Measurements from ENCODE around the gene LZTFL1. TPM values are rescaled to one million over a fixed set of nuclear protein-coding genes. Genes with fewer than 3 reads are reported as not detected.

LZTFL1 gene
- total RNA-seq, 2 experiments from 2014 or later = 4.7 TPM

DNA sequence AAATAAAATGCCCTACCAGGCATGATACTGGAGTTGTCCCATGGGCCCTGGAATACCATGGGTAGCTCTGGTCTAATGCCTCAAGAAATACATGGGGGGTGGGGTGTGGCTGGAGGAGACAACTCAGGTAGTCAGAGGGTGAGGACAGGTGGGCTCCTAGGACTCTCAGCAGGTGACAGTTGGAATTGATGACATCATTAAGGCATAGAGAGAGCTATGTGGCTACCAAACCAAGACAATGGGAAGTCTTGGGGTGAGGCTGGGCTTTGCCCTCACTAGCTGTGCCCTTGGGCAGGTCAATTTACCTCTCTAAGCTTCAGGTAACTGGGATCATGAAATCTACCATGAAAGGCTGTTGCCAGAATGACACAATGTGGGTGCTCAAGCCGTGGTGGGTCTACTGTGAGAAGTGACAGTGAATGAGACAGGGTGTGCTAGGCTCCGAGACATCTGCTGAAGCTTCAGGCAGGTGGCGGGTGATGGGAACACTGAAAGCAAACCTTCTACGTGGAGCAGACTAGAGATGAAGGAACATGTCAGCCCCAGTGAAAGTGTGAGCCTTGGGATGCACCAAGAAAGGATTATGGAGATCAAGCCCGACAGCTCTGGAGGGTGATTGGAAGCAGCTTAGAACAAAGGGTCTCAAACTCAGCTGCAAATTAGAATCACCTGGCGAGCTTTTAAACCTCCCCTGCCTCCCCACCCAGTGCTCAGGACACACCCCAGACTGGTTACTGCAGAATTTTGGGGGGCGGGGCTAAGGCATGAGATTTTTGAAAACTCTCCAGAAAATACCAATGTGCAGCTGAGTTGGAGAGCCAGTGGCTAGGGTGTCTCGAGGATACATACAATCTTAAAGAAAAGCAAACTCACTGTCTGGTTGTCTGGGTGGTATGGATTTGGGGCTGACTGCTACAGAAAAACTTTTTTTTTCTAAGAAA lies 67.1 kb downstream of the LZTFL1 start:
- TF ChIP-seq, protein P1, sequence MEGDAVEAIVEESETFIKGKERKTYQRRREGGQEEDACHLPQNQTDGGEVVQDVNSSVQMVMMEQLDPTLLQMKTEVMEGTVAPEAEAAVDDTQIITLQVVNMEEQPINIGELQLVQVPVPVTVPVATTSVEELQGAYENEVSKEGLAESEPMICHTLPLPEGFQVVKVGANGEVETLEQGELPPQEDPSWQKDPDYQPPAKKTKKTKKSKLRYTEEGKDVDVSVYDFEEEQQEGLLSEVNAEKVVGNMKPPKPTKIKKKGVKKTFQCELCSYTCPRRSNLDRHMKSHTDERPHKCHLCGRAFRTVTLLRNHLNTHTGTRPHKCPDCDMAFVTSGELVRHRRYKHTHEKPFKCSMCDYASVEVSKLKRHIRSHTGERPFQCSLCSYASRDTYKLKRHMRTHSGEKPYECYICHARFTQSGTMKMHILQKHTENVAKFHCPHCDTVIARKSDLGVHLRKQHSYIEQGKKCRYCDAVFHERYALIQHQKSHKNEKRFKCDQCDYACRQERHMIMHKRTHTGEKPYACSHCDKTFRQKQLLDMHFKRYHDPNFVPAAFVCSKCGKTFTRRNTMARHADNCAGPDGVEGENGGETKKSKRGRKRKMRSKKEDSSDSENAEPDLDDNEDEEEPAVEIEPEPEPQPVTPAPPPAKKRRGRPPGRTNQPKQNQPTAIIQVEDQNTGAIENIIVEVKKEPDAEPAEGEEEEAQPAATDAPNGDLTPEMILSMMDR (IDR thresholded peaks at IDR 0.05) = no peak
- no peak for ATAC-seq
- no peak overlapping the region for H3K4me3 Mint-ChIP-seq
- no peaks in the 10 kb centered on the region for H3K36me3 Mint-ChIP-seq (ENCODE audit: low read depth)
- H3K9me3 Mint-ChIP-seq = no peaks in the 10 kb centered on the region
- POLR2A ChIA-PET = no interaction called here
- peaks cover 9% of the 10 kb centered on the region for H3K27me3 Mint-ChIP-seq
- DNase-seq = no peak
- H3K27ac Mint-ChIP-seq = no peak overlapping the region
- CTCF ChIA-PET = interaction anchor here (0.9 to 2.9 kb wide), 3 partner anchors 13 to 304 kb away, joined by 3 to 10 read pairs (median 3); no protein-coding TSS in a partner anchor
- intact Hi-C loops (cut with micrococcal nuclease) = no loop called here
- H3K4me1 Mint-ChIP-seq (ENCODE audit: low read depth) = peaks cover 13% of the 10 kb centered on the region

DNA sequence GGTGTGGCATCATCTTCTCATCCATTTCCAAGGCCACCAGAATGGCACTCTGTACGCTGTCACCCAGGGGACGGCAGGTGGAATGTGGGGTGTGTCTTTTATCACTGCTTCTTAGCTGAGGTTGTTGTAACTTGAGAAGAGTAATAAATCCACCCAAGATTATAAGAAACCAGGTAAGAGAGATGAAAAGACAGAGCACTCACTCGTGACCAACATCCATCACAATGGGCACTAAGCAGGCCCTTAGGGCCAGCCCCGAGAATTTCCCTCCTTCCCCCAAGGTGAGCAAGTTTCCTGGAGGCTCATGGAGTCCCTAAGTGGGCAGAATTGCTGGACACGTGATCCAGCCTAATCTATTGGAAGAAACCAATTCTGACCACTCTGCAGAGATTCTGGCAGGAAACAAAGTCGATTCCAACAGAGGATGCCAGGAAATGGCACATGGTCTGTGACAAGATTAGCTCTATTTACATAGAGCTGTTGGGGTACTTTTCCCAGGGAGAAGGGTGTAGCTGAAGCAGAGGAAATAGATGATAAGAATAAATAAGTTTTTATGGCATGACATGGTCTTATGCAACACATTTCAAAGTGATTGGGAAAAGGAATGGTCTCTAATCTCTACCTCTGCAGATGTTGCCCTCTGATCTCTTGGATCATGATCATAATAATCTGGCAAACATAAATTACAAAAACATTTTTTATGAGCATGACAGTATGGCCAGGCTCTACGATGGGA lies 68.0 kb downstream of the LZTFL1 start:
- Mint-ChIP-seq H3K9me3 (no peaks in the 10 kb centered on the region), H3K36me3 (ENCODE audit: low read depth) (no peaks in the 10 kb centered on the region), H3K4me3 (no peak overlapping the region), H3K4me1 (ENCODE audit: low read depth) (peaks cover 13% of the 10 kb centered on the region), H3K27ac (no peak overlapping the region), H3K27me3 (peaks cover 9% of the 10 kb centered on the region)
- ChIA-PET CTCF (interaction anchor here (1.1 to 2.9 kb wide), 2 partner anchors 12 to 305 kb away, joined by 3 to 10 read pairs; no protein-coding TSS in a partner anchor), POLR2A (no interaction called here)
- TF ChIP-seq, protein P1 (IDR thresholded peaks at IDR 0.05) = no peak
- intact Hi-C loops (cut with micrococcal nuclease) = no loop called here
- DNase-seq (no peak), ATAC-seq (no peak)

Other genes starting within 250 kb of the LZTFL1 start
- 10 to 100 TPM; 34.5 to 36.5 TPM for gene LIMD1, start 247.4 kb downstream of the LZTFL1 start, total RNA-seq
- 10 to 100 TPM; 52.6 to 56.0 TPM for gene SACM1L, start 152.7 kb downstream of the LZTFL1 start, total RNA-seq
- not detected for gene SLC6A20, start 45.6 kb downstream of the LZTFL1 start, total RNA-seq
- gene CCR9, start 44.4 kb upstream of the LZTFL1 start, total RNA-seq = under 1 TPM; 0.20 TPM
- 1 to 10 TPM; 3.2 to 3.4 TPM for gene CXCR6, start 101.3 kb upstream of the LZTFL1 start, total RNA-seq
- 10 to 100 TPM; 14.1 to 14.5 TPM for gene FYCO1, start 153.7 kb upstream of the LZTFL1 start, total RNA-seq
- gene XCR1, start 185.4 kb upstream of the LZTFL1 start, total RNA-seq = not detected

Data from activated CD8-positive, alpha-beta T cell treated with anti-CD3 and anti-CD28 coated beads for 36 hours (primary cell).